ENCODE results near the gene SMAD3. TPM values are rescaled to one million over a fixed set of nuclear protein-coding genes. Genes with fewer than 3 reads are reported as not detected.

Gene SMAD3
- total and polyA plus RNA-seq, 8 donors = 30.9 to 53.6 (median 50.4) TPM

DNA sequence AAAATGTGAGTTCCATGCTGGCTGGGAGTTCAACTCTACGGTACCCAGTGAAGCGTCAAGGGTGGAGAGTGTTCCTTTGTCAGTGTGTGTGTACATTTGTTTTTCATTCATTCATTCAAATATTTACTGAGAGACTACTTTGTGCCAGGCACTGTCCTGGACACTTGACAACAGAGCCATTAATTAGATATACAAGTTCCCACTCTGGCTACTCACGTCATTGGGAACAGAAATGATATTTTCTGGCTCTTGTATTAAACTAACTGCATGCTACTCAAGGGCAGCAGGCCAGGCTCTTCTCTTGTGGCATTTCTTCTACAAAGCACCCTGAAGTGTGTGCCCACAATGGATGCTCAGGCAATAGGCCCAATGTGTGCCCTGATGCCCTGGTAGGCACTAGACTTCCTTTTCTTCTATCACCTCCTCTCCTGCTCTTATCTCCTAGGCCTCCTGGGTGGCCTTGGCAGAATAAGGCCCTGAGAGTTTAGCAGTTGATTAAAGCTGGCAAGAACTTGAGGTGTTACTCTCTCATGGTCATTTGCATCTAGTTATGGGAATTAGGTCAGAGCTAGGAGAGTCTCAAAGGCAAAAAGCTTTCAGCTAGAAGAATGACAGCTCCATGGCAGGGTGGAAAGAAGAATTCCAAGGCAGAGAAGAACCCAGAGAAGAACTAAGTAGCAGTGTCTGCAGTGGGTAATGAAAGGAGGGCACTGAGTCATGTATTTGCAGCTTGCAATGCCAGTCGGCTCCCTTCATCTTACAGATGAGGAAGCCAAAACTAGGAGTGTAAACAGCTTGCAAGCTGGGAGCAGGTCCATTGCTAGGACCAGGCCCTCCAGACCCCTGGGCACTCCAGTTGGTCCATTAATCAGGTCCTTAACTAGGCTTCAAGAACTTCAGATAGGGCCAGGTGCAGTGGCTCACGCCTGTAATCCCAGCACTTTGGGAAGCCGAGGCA, 14.0 kb upstream of the SMAD3 start:
- Histone ChIP-seq H3K4me1 (peaks cover 24 to 40% of the 10 kb centered on the region in 2 donors), H3K27me3 (no peaks in the 10 kb centered on the region), H3K27ac (no peak overlapping the region), H3K9me3 (no peaks in the 10 kb centered on the region), H3K4me3 (no peak overlapping the region), H3K36me3 (no peaks in the 10 kb centered on the region)
- TF ChIP-seq, protein P1, sequence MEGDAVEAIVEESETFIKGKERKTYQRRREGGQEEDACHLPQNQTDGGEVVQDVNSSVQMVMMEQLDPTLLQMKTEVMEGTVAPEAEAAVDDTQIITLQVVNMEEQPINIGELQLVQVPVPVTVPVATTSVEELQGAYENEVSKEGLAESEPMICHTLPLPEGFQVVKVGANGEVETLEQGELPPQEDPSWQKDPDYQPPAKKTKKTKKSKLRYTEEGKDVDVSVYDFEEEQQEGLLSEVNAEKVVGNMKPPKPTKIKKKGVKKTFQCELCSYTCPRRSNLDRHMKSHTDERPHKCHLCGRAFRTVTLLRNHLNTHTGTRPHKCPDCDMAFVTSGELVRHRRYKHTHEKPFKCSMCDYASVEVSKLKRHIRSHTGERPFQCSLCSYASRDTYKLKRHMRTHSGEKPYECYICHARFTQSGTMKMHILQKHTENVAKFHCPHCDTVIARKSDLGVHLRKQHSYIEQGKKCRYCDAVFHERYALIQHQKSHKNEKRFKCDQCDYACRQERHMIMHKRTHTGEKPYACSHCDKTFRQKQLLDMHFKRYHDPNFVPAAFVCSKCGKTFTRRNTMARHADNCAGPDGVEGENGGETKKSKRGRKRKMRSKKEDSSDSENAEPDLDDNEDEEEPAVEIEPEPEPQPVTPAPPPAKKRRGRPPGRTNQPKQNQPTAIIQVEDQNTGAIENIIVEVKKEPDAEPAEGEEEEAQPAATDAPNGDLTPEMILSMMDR (IDR thresholded peaks at IDR 0.05) = no peak
- ATAC-seq (no peak), DNase-seq (no peak)
- intact Hi-C loops (cut with DNase I) = no loop called here

DNA sequence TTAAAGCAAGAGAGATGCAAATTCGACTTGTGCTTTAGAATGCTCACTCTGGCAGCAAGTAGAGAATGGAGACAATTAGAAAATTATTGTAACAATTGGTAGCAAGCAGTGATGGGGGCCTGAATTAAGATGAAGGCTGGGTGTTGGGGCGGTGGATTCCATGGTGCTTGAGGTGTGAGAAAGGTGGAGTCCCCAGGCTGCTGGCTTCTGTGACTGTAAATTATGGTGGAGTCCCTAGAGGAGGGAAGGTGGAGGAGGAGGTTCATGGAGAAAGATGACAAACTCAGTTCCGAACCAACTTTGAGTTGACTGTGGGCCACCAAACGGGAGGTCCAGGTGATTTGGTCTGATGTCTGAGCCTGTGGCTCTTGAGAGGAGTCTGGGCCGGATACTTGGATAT, 10.7 kb upstream of the SMAD3 start:
- no peak for ATAC-seq
- intact Hi-C loops (cut with DNase I) = no loop called here
- no peaks in the 10 kb centered on the region for H3K9me3 ChIP-seq
- TF ChIP-seq, protein P1 (IDR thresholded peaks at IDR 0.05) = no peak
- peaks cover 5 to 20% of the 10 kb centered on the region in 2 donors for H3K4me1 ChIP-seq
- H3K27me3 ChIP-seq = no peaks in the 10 kb centered on the region
- H3K36me3 ChIP-seq = no peaks in the 10 kb centered on the region
- H3K4me3 ChIP-seq = no peak overlapping the region
- H3K27ac ChIP-seq = no peak overlapping the region
- DNase-seq = no peak

DNA sequence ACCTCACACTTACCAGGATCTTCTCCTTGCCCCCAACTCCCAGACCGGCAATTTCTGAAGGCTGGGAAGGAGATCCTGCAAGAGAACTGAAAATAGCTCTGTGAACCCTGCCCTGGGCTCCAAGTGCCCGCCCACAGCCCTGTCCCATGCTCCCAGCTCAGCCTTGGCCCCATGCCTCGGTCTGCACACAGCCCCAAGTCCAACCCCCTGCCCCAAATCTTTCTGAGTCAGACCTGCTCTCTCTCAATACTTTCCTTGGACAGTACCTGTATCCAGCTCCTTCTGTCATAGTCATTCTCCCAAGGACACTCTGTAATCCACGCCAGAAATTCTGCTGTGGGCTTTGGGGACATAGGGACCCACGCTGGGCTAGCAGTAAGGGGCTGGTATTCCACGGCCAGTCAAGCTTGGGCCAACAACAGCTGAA, 6.3 kb upstream of the SMAD3 start:
- H3K4me3 ChIP-seq = no peak overlapping the region
- H3K36me3 ChIP-seq = no peaks in the 10 kb centered on the region
- peaks cover 0 to 4% of the 10 kb centered on the region in 2 donors for H3K4me1 ChIP-seq
- ATAC-seq = no peak
- H3K9me3 ChIP-seq = no peaks in the 10 kb centered on the region
- no peak for DNase-seq
- H3K27ac ChIP-seq = no peak overlapping the region
- TF ChIP-seq, protein P1 (IDR thresholded peaks at IDR 0.05) = no peak
- no peaks in the 10 kb centered on the region for H3K27me3 ChIP-seq
- intact Hi-C loops (cut with DNase I) = no loop called here

DNA sequence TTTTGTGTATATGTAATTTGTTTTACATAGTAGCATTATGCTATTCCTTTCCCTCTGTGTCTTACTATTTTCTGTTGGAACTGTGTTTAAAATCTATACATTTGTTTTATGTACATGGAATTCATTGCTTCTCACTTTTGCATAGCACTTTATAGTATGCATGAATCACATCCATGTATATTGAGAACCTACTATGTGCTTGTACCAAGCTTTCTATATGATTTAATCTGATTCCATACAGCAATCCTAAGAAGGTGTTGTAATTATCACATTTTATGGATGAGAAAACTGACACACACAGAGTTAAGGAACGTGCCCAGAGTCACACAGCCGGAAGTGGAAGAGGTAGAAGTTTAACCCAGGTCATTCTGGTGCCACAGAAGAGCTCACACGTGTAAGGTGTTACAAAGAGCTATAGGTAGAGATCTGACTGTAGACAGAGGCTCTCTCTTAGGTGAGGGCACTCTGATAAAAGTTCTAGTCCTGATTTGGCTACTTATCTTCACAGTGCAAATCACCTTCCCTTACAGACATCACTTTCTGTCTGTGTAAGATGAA, 3.5 kb upstream of the SMAD3 start:
- H3K4me3 ChIP-seq = no peak overlapping the region
- DNase-seq = no peak
- no peak for ATAC-seq
- H3K9me3 ChIP-seq = no peaks in the 10 kb centered on the region
- H3K27me3 ChIP-seq = peaks cover 0 to 7% of the 10 kb centered on the region in 2 donors
- no peak overlapping the region for H3K27ac ChIP-seq
- TF ChIP-seq, protein P1 (IDR thresholded peaks at IDR 0.05) = no peak
- no peaks in the 10 kb centered on the region for H3K36me3 ChIP-seq
- intact Hi-C loops (cut with DNase I) = loop anchor here in 1 of 2 donors (10.0 kb wide), 1 partner anchor 103 kb away; no protein-coding TSS in a partner anchor
- peaks cover 3 to 21% of the 10 kb centered on the region in 2 donors for H3K4me1 ChIP-seq

DNA sequence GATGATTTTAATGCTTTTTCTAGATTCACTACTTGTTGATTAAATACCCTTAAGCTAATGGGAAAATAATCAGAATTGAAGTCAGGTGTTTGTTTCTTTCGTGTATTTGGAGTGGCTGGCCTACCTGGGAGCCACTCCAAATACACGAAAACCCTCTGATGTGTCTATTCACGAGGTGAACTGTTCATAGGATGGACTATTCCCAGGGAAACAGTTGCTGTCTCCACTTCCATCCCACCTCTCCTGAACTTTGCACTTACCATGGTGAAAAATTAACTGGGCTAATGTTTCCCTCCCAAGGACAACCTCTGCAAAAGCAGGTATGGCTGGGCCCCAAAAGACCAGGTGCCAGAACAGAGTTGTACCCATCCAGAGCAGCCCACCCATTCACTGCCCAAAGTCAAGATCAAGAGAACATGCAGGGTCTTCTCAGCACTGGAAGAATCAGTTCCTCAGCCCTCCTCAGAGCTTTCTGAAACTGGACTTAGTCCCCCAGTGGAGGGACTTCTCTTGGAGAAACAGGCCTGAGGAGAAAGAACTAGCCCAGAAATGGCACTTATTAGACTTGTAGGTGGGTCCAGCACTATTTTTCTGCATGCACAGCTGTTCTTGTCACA, 2.9 kb upstream of the SMAD3 start:
- DNase-seq (no peak), ATAC-seq (no peak)
- Histone ChIP-seq H3K27ac (no peak overlapping the region), H3K4me3 (no peak overlapping the region), H3K27me3 (peaks cover 0 to 13% of the 10 kb centered on the region in 2 donors), H3K9me3 (no peaks in the 10 kb centered on the region), H3K4me1 (peaks cover 3 to 26% of the 10 kb centered on the region in 2 donors), H3K36me3 (no peaks in the 10 kb centered on the region)
- TF ChIP-seq, protein P1 (IDR thresholded peaks at IDR 0.05) = no peak
- intact Hi-C loops (cut with DNase I) = loop anchor here in 1 of 2 donors (10.0 kb wide), 1 partner anchor 102 kb away; no protein-coding TSS in a partner anchor

Data from left lung (tissue), 10 donors.